Measurements from ENCODE around the gene ALCAM. TPM values are rescaled to one million over a fixed set of nuclear protein-coding genes. Genes with fewer than 3 reads are reported as not detected.

The ALCAM gene
- total RNA-seq, 1 experiment from 2014 or later = 32.3 TPM

- ChIA-PET POLR2A (no interaction called here), CTCF (no interaction called here)
- H3K27me3 ChIP-seq (ENCODE audit: control insufficient read depth, insufficient read depth, low read length) = no peaks in the 10 kb centered on the region
- no peak overlapping the region for H3K4me3 ChIP-seq (ENCODE audit: low read depth in 2 of 2, low read length in 2 of 2)
- H3K4me1 ChIP-seq (ENCODE audit: control insufficient read depth, insufficient read depth, low read length) = no peaks in the 10 kb centered on the region
- in situ Hi-C loops (cut with HindIII; ENCODE audit: low pct_unique_long_range_greater_than_20kb, low sequenced_read_pairs) (no loop called here), intact Hi-C loops (cut with micrococcal nuclease; ENCODE audit: unreplicated experiment) (no loop called here)
- H3K9me3 ChIP-seq (ENCODE audit: control insufficient read depth, insufficient read depth, low read depth, low read length) = no peaks in the 10 kb centered on the region
- DNase-seq (ENCODE audit: low read depth, low spot score) = no peak
- no peak for ATAC-seq
- no peaks in the 10 kb centered on the region for H3K36me3 ChIP-seq (ENCODE audit: control insufficient read depth, insufficient read depth, low read length)
- no TSS peak for BruUV-seq (replicated peaks)
- TF ChIP-seq POLR2AphosphoS5 (IDR thresholded peaks at IDR 0.05; ENCODE audit: low read depth, low read length) (no peak), TCF7L2 (IDR thresholded peaks at IDR 0.05; ENCODE audit: low read depth, low read length) (no peak), SIN3A (IDR thresholded peaks at IDR 0.05; ENCODE audit: borderline replicate concordance, insufficient read depth, low read depth, low read length) (no peak)
- H3K27ac ChIP-seq (ENCODE audit: low read length) = no peak overlapping the region
Measured at GRCh38 chr3:105490045-105490444, 123.3 kb downstream of the ALCAM start.

GRCh38 chr3:105493305-105493892, 126.7 kb downstream of the ALCAM start:
- POLR2A ChIA-PET = no interaction called here
- ATAC-seq (no peak), DNase-seq (ENCODE audit: low read depth, low spot score) (no peak)
- TF ChIP-seq SIN3A (IDR thresholded peaks at IDR 0.05; ENCODE audit: borderline replicate concordance, insufficient read depth, low read depth, low read length) = no peak
- no peak for TF ChIP-seq TCF7L2 (IDR thresholded peaks at IDR 0.05; ENCODE audit: low read depth, low read length)
- TF ChIP-seq, protein P1, sequence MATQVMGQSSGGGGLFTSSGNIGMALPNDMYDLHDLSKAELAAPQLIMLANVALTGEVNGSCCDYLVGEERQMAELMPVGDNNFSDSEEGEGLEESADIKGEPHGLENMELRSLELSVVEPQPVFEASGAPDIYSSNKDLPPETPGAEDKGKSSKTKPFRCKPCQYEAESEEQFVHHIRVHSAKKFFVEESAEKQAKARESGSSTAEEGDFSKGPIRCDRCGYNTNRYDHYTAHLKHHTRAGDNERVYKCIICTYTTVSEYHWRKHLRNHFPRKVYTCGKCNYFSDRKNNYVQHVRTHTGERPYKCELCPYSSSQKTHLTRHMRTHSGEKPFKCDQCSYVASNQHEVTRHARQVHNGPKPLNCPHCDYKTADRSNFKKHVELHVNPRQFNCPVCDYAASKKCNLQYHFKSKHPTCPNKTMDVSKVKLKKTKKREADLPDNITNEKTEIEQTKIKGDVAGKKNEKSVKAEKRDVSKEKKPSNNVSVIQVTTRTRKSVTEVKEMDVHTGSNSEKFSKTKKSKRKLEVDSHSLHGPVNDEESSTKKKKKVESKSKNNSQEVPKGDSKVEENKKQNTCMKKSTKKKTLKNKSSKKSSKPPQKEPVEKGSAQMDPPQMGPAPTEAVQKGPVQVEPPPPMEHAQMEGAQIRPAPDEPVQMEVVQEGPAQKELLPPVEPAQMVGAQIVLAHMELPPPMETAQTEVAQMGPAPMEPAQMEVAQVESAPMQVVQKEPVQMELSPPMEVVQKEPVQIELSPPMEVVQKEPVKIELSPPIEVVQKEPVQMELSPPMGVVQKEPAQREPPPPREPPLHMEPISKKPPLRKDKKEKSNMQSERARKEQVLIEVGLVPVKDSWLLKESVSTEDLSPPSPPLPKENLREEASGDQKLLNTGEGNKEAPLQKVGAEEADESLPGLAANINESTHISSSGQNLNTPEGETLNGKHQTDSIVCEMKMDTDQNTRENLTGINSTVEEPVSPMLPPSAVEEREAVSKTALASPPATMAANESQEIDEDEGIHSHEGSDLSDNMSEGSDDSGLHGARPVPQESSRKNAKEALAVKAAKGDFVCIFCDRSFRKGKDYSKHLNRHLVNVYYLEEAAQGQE (IDR thresholded peaks at IDR 0.05; ENCODE audit: insufficient read depth in 1 of 2, low read depth in 2 of 2, low read length in 1 of 2) = no peak
- TF ChIP-seq POLR2AphosphoS5 (IDR thresholded peaks at IDR 0.05; ENCODE audit: low read depth, low read length) = no peak
- TF ChIP-seq, protein P2, sequence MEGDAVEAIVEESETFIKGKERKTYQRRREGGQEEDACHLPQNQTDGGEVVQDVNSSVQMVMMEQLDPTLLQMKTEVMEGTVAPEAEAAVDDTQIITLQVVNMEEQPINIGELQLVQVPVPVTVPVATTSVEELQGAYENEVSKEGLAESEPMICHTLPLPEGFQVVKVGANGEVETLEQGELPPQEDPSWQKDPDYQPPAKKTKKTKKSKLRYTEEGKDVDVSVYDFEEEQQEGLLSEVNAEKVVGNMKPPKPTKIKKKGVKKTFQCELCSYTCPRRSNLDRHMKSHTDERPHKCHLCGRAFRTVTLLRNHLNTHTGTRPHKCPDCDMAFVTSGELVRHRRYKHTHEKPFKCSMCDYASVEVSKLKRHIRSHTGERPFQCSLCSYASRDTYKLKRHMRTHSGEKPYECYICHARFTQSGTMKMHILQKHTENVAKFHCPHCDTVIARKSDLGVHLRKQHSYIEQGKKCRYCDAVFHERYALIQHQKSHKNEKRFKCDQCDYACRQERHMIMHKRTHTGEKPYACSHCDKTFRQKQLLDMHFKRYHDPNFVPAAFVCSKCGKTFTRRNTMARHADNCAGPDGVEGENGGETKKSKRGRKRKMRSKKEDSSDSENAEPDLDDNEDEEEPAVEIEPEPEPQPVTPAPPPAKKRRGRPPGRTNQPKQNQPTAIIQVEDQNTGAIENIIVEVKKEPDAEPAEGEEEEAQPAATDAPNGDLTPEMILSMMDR (IDR thresholded peaks at IDR 0.05) = no peak
- no peaks in the 10 kb centered on the region for H3K27me3 ChIP-seq (ENCODE audit: control insufficient read depth, insufficient read depth, low read length)
- intact Hi-C loops (cut with micrococcal nuclease; ENCODE audit: unreplicated experiment) = no loop called here
- no peaks in the 10 kb centered on the region for H3K36me3 ChIP-seq (ENCODE audit: control insufficient read depth, insufficient read depth, low read length)
- no TSS peak for BruUV-seq (replicated peaks)
- H3K4me1 ChIP-seq (ENCODE audit: control insufficient read depth, insufficient read depth, low read length) = no peaks in the 10 kb centered on the region
- CTCF ChIA-PET = no interaction called here
- H3K4me3 ChIP-seq (ENCODE audit: low read depth in 2 of 2, low read length in 2 of 2) = no peak overlapping the region
- H3K27ac ChIP-seq (ENCODE audit: low read length) = no peak overlapping the region
- in situ Hi-C loops (cut with HindIII; ENCODE audit: low pct_unique_long_range_greater_than_20kb, low sequenced_read_pairs) = no loop called here
- H3K9me3 ChIP-seq (ENCODE audit: control insufficient read depth, insufficient read depth, low read depth, low read length) = no peaks in the 10 kb centered on the region

- H3K9me3 ChIP-seq (ENCODE audit: control insufficient read depth, insufficient read depth, low read depth, low read length) = no peaks in the 10 kb centered on the region
- no peak for DNase-seq (ENCODE audit: low read depth, low spot score)
- no peaks in the 10 kb centered on the region for H3K27me3 ChIP-seq (ENCODE audit: control insufficient read depth, insufficient read depth, low read length)
- BruUV-seq (replicated peaks) = no TSS peak
- H3K27ac ChIP-seq (ENCODE audit: low read length) = no peak overlapping the region
- no peaks in the 10 kb centered on the region for H3K4me1 ChIP-seq (ENCODE audit: control insufficient read depth, insufficient read depth, low read length)
- no peak for ATAC-seq
- in situ Hi-C loops (cut with HindIII; ENCODE audit: low pct_unique_long_range_greater_than_20kb, low sequenced_read_pairs) = no loop called here
- H3K36me3 ChIP-seq (ENCODE audit: control insufficient read depth, insufficient read depth, low read length) = no peaks in the 10 kb centered on the region
- POLR2A ChIA-PET = no interaction called here
- CTCF ChIA-PET = no interaction called here
- intact Hi-C loops (cut with micrococcal nuclease; ENCODE audit: unreplicated experiment) = no loop called here
- no peak overlapping the region for H3K4me3 ChIP-seq (ENCODE audit: low read depth in 2 of 2, low read length in 2 of 2)
- TF ChIP-seq, protein P2 (IDR thresholded peaks at IDR 0.05) = no peak
- TF ChIP-seq, protein P1 (IDR thresholded peaks at IDR 0.05; ENCODE audit: insufficient read depth in 1 of 2, low read depth in 2 of 2, low read length in 1 of 2) = no peak
- TF ChIP-seq TCF7L2 (IDR thresholded peaks at IDR 0.05; ENCODE audit: low read depth, low read length) (no peak), POLR2AphosphoS5 (IDR thresholded peaks at IDR 0.05; ENCODE audit: low read depth, low read length) (no peak), SIN3A (IDR thresholded peaks at IDR 0.05; ENCODE audit: borderline replicate concordance, insufficient read depth, low read depth, low read length) (no peak)
Measured at GRCh38 chr3:105495021-105495420, 128.3 kb downstream of the ALCAM start.

All from Panc1 (cell line).